Fibroblast of skin of left biceps (primary cell): ENCODE data around the gene TMEM229B.

ENCODE experiments used
- DNase-seq, 2 experiments: peaks; one replicate each; pipeline ENCODE4 v3.0.0-alpha.2; 2013; ENCODE audit warnings: low read depth in 2 of 2

TMEM229B gene

DNA sequence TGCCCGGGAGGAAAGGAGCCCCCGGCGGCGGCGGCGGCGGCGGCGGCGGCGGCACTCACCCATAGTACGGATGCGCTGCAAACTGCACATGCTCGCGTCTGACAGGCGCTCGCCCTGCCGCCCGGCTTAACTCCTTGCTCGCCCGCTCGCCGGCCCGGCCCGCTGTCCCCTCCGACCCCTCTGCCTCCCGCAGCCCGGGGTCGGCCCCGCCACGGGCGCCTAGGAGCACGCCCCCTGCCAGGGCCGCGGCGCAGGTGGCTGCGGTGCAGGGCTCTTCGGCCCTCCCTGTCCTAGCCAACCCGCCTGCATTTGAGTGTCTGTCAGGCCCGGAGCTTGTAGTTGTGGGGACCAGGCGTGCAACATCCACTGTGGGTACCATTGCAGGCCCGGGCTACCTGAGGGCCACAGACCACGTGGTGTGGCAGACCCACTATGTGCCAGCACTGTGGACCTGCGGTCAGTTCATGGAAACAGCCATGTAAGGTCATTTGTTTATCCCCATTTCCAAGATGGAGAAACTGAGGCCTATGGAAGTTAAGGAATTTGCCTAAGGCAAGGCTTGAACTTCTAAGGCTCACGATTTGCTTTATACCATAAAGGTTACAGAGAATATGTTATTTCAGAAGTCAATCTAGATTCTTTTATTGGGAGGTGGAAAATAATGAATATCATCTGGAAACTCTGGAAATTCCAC lies 27.0 kb upstream of the TMEM229B start:
- DNase-seq: no peak

DNA sequence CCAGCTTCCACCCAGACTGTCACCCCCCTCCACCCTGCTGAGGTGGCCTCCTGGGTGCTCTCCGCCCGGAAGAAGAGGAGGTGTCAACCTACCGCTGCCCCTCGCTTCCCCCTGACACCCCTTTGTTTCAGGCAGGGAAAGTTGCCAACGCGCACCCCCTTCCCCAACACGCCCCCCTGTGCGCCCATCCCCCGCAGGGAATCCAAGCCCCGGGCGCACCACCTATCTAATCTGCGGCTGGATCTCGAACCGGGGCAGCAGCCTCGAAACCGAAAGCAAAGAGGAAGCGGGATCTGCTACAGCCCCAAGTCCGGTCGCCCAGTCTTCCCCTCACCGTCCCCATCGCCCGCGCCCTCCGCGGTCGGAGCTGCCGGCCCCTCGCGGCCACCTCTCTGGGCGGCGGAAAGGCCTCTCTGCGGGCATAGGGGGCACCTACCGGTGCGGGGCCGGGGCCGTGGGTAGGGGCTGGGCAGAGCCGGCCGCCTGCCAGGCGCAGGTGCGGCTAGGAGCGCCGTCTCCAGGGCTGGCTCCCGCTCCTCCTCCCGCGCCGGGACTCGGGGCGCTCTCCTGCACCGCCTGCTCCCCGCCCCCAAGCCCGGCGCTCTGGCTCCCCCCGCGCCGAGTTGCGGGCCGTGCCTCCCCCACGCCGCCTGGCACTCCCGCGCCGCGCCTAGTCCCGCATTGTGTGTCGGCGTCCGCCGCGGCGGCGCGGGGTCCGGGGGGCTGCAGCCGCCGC lies 26.3 kb upstream of the TMEM229B start:
- DNase-seq: no peak

DNA sequence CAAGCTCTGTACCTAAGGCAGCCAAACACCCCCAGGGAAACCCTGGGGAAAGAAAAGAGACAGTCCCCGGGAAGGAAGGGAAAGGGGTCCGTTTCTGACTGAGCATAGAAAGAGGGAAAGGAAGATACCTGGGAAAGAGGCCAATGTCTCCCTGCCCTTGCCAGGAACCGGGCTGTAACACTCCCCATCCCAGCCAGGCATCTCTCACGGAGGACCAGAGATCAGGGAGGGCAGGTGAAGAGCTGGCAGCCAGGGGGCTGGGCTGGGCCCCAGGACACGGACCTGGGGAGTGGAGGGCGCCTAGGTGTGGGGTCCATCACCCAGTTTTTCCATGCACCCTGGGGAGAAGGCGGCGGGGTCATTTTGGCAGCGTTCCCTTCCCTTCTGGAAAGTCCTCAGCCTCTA lies 25.7 kb upstream of the TMEM229B start:
- DNase-seq: no peak

DNA sequence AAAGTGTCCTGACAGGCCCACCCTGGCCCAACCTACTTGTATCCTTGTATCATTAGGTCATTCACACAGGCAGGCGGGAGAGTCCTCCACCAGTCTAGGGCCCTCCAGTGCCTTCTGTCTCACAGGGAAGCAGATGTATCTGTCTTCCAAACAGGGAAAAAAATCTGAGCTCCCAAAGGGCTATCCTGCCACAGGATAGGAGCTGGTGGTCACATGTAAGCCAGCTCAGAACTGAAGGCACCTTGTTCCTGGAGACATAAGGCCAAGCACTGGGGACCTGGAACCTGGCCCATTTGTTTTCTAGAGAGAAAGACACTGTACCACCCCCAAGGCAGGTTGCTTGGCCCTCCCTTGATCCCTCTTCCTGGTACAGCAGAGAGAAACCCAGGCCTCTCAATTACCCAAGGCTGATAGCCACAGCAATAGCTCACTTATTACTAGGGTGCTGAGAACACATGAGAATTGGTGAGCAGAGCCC lies 25.1 kb upstream of the TMEM229B start:
- no peak for DNase-seq

DNA sequence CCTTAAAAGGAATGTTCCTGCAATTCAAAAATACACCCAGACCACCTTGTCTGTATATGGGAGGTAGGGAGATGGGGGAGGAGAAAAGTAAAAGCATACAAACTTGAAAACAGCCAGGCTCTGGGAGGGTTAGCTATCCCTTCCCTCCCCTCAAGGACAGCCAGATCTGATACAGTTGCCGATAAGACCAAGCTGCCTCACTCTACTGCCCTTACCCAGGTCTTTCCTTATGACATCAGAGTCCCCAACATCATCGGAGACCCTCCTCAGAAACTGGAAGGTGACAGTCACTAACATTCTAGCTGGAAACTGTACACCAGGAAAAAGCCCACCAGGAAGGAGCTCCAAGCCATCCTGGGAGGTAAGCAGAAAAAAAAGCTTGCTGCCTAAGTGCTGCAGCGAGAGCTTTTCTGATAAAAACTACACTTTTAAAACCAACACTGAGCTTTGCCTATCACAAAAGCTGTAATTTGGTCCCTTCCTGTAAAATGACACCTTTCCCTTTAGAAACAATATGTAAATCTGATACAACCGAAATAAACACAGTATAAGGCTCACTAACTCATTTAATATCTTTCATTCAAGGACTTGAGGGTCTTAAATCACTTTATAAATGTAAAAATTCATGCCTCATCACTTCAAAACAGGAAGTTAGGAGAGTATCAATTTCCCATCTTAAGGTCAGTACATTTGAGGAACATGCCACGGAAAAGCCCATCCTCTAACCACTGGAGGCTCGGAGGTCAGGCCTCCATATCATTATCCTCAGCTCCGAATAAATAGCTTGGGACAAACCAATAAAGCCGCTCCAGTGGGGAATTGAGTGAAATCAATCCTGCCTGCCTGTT lies 24.2 kb upstream of the TMEM229B start:
- no peak for DNase-seq

DNA sequence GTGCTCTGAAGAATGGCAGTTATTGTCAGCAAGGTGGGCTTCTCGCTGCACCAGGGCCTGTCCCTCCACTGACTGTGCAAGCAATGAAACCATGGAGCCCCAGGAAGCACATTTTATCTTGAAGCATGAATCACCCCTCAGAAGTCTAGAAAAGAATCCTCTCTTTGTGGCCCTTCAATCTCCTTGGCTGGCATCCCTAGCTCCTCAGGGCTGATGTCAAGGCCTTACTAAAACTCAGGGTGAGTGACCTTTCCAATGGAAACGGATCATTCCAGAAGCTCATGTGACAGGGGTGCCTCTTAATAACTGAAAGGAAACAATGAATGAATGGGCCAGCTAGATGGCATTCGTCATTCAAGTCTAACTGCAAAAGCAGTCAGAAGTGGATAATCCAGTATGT lies 22.3 kb upstream of the TMEM229B start:
- no peak for DNase-seq

DNA sequence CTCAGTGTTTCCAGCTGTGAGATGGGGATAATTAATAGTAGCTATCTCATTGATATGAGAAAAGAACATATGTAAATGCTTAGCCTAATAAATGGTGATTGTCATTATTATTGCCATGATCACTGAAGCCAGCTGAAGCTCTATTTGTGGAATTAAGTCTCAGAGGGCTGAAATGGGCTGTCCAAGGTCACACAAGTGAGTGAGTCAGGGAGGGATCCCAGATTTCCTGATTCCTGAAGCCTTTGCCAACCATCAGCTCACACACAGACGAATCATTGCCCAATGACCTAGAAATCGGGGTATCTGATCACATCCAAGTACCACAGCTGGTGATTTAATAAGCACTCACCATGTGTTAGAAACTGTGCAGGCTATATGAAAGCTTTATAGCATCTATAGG lies 21.6 kb upstream of the TMEM229B start:
- no peak for DNase-seq

DNA sequence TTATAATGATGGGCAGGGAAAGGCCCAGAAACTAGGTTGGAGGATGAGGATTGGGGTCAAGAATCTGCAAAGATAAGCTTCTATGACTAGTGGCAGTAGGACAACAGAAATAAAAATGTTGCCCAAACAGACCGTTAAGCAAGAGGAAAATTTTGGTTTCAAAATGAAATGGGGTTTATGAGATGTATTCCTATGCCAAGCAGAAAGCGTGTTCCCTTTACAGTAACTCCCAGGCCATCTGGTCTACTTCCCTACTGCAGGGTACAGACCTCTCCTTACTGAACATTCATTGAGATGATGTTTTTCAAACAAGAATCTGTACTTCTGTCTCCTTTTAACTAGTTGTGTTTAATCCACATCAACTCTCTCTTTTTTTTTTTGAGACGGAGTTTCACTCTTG lies 20.4 kb upstream of the TMEM229B start:
- DNase-seq: no peak

DNA sequence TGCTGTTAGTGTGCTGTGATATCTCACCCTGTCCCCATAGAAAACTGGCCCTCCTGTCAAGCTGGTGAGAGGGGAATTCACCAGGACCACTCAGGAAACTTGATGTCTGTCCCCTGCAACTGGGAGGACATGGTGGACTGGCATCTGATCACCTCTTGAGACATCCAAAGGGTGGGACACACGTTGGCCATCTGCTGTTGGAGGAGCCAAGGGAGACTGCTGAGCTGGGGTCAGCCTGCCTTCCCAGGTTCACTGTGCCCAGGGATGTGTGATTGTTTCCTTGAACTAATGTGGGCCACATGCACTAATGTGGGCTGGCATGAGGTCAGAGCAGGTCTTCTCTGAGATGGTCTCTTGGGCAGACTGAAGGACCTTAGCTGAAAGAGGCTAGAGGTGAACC lies 16.7 kb upstream of the TMEM229B start:
- DNase-seq: no peak

DNA sequence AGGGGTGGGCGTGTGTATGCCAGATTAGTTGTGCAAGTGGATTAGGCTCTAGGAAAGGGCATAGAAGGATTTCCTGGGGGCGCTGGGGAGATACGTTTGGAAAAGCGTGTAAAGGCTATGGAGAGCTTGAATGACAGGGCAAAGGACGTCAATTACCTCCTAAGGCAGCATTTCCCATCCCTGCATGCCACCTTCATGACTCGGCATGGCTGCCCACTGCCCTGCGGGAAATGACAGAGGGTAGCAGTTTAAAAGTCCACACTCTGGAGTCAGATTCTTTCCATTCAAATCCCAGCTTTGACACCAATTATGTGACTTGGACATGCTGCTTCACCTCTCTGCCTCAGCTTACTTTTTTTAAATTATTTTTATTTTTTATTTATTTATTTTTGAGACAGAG lies 14.8 kb upstream of the TMEM229B start:
- no peak for DNase-seq

DNA sequence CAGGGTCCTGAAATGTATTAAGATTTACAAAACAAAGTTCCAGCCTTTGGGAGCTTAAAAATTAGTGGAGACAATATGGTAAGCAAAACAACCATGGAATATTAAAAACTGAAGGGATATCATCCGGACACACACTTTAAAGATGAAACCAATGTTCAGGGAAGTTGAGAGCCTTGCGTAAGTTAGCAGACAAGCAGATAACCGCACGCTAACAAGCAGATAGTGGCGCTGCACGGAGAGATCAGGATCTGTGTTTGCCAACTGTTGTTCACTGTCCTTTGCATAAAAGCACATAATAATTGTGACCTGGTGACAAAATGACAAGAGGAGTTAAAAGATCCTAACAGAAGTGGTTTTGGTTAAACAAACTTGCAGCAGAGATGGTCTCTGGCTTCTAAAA lies 14.3 kb upstream of the TMEM229B start:
- DNase-seq: no peak

DNA sequence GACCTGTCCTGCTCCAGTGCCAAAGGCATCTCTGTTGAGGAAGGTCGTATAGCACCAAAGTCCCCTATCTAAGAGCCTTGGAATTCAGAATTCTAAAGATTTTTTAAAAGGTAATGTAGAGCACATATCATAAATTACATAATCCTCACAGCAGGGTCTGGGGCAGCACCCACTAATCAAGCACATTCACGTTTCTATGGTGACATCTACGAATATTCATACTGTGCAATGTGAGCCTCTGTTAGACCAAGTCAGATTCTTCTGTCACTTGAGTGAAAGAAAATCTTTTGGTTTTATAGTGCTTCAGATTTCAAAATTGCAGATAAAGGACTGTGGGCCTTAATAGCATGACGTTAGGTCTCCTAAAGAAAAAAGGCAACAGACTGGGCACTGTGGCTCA lies 13.1 kb upstream of the TMEM229B start:
- DNase-seq: no peak

DNA sequence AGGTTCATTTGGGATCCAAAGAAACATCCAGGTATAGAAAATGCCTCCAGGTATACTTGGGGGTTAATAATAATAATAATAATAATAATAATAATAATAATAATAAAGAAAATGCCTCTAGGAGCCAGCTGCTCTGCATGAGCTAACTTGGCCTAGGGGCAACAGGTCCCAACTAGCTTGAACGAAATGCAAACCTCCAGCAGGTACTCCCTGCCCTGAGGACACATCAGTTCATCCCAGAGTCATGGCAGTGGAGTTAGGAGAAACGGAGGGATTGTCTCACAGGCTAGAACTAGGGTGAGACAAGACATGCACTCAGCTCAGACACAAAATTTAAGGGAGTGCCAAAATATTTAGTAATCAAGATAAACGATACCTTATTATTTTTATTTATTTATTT lies 12.5 kb upstream of the TMEM229B start:
- no peak for DNase-seq

DNA sequence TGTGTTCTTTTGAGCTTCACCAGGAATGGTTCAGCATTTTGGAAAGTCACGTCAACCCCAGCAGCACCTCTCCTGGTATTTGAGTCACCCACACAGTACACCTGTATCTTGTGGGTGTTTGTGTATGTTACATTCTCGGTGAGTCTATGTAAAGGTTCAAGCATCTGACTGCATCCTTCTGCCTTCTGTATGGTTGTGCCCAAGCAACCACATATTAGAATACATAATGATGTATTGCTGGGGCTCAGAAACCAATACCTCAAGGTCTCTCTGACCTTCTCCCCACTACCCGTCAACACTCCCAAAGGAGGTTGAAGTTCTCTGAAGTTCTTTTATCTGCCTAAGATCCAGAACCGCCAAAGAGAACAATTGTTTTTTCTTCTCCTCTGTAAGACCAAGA lies 9.2 kb upstream of the TMEM229B start:
- no peak for DNase-seq

DNA sequence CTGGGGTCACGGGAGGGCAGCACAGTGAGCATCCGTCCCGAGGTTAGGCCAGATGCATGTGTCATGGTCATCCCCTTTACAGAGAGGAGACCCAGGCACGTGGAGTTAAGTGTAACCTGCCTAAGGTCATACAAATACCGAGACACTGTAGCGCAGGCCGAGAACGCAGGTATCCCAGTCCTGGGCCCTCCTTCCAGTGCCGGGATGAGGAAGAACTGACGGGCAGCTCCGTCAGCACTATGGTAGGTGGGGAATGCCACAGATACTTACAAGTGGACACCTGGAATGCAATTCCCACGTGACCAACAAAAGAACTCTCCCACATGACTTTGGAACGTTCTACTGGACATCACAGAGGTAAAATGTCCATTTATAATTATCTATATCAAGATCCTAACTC lies 8.7 kb upstream of the TMEM229B start:
- DNase-seq: no peak

DNA sequence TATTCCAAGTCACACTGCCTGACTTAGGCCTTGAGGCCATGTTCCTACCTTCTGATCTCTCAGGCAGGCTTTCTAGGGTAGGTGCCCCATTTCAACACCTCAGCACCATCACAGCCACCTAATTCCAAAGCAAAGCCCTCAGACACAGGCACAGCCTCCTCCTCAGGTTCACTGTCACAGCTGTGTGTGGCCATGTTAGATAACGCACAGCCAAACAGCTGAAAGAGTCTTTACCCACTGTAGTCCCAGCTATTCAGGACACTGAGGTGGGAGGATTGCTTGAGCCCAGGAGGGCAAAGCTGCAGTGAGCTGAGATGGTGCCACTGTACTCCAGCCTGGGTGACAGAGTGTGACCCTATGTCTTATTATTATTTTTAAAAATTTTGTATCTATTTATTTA lies 7.3 kb upstream of the TMEM229B start:
- DNase-seq: no peak

DNA sequence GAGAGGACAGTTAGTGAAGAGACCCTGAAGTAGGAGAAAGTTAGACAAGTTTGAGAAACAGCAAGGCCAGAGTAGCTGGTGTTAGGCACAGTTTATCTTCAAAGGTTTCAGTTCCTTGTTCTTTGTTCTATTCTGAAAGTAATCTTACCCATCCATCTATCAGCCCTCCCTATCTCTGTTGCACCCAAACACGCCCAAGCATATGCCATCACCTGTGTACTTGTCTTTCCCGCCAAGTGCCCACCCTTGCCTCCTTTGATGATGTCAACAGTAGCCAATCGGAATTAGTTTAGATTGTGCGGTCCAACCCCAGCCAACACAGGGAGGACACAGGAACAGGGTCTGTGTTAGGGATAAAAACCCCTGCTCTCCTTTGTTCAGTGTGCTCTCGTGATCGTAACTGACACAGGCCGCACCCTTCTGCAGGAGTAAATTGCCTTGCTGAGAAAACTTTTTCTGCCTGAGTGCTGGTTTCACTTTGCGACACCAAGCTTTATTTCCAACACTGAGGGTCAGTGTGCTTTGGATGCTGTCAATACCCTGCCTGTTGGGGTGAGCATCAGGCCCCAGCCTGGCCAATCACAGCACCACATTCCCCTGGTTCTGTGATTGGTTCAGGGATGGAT lies 4.7 kb upstream of the TMEM229B start:
- DNase-seq: no peak

DNA sequence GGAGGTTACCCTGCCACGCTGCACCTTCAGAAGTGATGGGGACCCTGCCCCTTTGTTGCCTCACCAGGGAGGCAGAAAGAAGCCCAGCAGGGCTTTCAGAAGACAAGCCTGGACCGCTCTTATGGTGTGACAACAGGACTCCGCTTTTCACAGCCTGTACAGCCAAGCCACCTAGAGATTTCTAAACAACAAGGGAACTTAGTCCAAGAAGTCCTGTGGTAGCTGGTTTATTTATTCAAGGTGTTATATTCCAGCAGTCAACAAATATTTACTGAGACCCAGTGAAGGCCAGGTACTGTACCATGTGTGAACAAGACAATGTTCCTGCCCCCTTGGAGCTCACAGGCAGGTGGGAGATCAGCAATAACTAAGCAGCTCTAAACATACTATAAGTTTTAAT lies 4.0 kb upstream of the TMEM229B start:
- no peak for DNase-seq

DNA sequence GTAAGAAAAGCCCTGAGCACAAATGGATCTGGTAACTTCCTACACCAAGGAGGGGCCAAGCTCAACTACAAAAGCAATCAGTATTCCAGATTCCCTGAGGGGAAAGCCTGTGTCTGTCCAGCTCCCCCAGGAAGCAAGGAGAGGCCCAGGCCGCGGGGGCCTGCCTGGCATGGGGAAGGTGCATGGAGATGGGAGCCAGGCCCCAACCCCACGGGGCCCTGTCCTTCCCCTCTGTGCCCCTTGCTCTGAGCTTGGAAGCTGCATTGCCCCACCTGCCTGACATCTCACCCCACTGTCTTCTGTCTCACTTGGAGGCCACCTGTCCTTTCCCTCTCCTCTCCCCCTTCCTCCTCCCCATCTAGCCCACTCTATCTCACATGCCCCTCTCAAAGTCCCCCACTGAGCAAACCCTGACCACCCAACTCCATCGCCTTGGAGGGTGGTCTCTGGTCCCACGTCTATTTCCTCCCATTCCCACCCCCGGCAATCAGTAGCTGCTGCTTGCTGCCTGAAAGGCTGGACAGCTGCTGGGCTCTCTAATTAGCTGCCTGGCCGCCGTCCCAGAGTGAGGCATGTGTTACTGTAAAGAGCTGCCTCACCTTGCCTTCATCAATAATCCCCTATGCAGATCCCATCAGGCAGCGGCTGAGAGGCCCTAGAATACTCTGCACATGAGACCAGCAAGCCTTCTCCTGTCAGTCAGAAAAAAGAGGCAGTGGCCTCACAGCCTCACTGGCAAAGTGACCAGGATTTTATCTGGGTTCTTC lies 3.4 kb upstream of the TMEM229B start:
- no peak for DNase-seq

DNA sequence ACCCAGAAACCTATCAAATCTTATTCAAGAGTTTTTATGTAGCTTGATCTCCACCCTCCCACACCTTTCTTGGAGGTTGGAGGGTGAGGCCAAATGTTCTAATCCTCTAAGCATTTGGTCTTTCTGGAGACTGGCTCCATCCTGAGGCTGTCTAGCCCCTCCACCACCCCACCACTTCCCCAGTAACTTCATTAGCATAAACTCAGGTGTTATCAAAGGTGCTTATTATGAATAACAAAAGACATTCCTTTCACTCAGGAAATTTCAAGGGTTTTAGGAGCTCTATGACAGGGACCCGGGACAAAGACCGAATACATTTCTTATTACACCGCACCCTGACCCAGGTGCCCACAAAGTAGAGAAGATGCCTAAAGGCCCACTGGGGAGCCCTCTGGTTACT lies 2.8 kb upstream of the TMEM229B start:
- DNase-seq: no peak

DNA sequence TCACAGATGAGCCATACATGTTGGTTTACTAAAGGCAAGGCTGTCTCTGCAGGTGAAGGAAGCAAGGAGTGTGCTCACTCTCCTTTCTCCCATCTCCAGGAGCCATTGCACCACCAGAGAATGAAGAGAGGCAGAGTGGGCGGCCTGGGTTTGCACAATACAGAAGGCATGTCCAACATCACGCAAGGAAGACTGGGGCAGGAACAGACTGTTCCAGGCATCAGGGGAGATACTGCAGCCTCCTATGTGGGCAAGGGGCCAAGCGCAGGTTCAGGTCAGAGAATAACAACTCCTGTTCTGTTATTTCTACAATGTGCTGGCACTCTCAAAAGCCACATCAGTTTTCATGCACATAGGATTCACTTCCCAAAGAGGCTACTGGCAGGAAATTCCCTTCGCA lies 1.7 kb upstream of the TMEM229B start:
- no peak for DNase-seq
